ENCODE results near the gene SLC10A3.

The SLC10A3 gene, protein sequence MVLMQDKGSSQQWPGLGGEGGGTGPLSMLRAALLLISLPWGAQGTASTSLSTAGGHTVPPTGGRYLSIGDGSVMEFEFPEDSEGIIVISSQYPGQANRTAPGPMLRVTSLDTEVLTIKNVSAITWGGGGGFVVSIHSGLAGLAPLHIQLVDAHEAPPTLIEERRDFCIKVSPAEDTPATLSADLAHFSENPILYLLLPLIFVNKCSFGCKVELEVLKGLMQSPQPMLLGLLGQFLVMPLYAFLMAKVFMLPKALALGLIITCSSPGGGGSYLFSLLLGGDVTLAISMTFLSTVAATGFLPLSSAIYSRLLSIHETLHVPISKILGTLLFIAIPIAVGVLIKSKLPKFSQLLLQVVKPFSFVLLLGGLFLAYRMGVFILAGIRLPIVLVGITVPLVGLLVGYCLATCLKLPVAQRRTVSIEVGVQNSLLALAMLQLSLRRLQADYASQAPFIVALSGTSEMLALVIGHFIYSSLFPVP

DNA sequence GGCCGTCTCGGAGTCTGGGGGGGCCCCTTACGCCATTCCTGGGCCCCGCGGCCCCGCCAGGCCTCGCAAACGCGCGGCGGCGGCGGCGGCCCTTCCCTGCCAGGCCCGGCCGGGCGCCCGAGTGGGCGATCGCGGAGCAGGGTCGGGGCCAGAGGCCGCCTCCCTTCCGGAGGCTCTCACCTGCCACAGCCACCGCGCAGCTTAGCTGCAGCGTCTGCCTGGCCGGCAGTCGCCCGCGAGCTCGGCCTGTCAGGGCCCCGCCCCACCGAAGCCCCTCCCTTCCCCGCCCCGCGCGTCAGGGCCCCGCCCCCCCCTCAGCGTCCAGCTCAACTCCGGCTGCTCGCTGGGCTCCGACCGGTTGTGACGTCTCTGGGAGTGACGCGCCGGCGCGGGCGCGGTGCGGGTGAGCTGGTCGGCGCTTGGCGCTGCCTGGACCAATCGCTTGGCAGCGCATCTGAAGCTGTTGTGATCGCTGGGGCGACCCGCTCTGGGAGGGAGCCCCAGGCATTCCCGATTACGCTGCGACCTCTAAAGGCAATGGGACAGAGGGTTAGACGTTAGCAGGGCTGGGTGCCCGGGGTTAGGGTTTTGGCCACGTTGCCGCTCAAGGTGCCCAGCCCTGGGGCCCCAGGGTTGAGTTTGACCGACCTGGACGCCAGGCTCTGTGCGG, at the start of gene SLC10A3:
Gene SLC10A3, minus strand, starts transcription at position 216 of the 670 bp plus-strand sequence. CDS start 1,689 bp downstream, outside the sequence.
- peak; percentile 66 to 76 for DNase-seq (ENCODE audit: low read depth in 2 of 2)

DNA sequence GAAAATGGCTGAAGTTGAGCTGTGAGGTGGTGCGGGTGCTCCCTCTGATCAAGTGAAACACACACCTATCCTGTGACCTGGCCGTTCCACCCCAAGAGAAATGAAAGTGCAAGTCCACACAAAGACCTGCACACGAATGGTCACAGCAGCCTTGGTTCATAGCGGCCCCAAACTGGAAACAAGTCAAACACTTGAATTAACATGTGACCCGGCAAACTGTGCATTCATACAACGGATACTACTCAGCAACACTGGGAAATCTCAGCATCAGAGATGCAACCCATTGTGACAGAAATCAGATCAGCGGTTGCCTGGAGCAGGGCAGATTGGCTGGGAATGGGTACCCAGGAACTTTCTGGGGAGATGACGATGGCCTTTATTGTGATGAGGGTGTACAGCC, 48.6 kb upstream of the SLC10A3 start:
- DNase-seq (ENCODE audit: low read depth in 2 of 2), result no peak

DNA sequence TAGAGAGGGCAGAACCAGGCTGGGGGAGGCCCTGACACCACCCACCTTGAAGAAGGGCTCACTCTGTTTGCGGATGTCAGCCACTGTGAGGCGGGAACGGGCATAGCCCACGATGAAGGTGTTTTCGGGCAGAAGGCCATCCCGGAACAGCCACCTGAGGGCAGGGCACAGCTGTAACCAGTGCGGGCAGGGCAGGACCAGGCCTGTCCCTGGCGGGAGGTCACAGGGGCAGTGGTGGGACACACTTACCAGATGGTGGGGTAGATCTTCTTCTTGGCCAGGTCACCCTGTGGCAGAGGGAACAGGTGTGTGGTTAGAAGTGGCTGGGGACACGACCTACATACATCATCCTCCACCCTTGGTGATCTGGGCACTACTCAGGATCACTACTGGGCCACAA, 45.5 kb upstream of the SLC10A3 start:
- DNase-seq (ENCODE audit: low read depth in 2 of 2), result no peak

DNA sequence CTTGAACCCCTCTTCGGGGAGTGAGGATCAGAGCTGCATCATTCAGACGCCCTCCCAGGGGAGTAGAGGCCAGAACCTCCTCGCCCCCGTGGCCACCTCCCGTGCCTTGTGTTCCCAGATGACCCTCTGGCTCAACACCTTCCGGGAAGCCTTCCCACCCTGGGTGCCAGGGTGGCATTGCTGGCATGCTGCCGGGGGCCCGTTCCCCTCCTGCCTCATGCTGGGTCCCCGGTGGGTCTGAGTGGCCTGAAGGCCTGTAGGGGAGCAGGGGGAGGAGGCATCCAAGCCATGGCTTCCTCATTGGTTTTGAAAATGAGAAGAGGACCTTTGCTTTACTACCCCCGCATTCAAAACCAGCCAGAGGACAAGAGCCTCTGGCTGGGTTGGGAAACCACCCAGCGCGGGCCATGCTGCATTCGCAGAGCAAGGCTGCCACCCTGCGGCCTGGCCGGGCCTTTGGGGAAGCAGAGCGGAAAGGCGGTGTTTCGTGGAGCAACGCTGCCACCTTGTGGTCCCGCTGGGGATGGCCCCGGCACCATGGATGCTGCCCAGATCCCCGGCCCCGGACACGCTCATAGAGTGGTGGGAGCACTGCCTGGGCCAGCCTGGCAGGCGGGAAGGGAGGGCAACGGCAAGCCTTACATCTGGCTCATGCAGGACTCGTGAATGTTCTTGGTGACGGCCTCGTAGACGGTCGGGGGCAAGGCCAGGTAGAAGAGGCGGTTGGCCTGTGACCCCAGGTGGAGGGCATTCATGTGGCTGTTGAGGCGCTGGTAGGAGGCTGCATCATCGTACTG, 44.3 kb upstream of the SLC10A3 start:
- DNase-seq (ENCODE audit: low read depth in 2 of 2), result peak; percentile 69 to 77

DNA sequence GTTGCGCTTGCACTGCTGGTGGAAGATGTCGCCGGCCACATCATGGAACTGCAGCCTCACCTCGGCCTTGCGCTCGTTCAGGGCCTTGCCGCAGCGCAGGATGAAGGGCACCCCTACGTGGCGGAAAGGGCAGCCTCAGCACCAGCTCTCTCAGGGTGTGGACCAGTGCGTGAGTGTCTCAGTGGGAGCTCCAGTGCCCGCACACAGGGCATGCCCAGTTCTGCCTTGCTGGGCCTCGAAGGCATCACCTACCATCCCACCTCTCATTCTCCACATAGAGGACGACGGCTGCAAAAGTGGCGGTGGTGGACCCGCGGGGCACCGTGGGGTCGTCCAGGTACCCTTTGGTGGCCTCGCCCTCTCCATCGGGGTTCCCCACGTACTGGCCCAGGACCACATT, 42.3 kb upstream of the SLC10A3 start:
- no peak for DNase-seq (ENCODE audit: low read depth in 2 of 2)

DNA sequence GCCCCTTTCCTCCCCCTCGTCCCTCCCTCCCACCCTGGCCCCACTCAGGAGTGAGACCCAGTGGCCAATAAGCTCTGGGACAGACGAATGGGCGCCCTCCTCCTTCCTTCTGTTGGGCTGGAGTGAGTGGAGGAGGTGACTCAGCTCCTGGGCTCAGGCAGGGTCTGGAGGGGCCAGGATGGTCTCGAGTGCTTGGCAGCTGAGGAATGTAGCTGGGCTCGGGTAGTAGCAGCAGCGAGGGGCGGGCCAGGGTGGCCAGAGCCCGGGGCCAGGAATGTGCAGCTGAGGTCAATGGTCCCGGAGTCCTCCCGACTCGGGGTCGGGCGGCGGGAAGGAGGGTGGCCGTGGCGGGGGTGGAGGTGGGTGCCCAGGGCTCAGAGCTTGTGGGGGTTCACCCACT, 41.2 kb upstream of the SLC10A3 start:
- DNase-seq (ENCODE audit: low read depth in 2 of 2), result no peak

DNA sequence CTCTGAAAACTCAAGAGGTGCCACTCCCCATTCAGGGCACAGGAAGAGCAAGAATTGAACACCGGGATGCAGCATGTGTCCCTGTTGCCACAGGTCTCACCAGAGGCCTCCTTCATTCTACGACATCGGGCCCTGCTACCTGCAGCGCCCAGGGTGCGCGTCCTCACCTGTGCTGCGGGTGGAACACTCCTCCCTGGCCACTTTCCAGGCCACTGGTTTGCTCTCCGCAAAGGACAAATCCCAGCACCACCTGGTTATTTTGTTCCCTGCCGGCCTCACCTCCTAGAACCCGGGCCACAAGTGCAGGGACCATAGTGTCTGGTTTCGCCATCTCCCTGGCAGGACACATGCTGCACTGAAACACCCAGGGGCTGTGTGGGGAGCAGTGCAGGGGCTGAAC, 39.9 kb upstream of the SLC10A3 start:
- DNase-seq (ENCODE audit: low read depth in 2 of 2), result no peak

DNA sequence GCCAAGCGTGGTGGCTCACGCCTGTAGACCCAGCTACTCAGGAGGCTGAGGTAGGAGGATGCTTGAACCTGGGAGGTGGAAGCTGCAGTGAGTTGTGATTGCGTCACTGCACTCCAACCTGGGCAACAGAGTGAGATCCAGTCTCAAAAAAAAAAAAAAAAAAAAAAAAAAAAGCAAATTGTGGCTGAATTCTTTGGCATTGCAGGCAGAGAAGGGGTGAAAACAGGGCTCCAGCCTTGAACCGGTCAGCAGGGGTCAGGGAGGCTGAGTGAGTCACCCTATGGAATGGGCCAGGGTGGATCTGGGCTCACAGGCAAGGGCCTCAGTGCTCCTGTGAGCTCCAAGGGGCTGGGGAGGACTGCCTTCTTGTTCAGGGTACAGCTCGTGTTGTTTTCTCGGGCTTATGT, 38.8 kb upstream of the SLC10A3 start:
- no peak for DNase-seq (ENCODE audit: low read depth in 2 of 2)

DNA sequence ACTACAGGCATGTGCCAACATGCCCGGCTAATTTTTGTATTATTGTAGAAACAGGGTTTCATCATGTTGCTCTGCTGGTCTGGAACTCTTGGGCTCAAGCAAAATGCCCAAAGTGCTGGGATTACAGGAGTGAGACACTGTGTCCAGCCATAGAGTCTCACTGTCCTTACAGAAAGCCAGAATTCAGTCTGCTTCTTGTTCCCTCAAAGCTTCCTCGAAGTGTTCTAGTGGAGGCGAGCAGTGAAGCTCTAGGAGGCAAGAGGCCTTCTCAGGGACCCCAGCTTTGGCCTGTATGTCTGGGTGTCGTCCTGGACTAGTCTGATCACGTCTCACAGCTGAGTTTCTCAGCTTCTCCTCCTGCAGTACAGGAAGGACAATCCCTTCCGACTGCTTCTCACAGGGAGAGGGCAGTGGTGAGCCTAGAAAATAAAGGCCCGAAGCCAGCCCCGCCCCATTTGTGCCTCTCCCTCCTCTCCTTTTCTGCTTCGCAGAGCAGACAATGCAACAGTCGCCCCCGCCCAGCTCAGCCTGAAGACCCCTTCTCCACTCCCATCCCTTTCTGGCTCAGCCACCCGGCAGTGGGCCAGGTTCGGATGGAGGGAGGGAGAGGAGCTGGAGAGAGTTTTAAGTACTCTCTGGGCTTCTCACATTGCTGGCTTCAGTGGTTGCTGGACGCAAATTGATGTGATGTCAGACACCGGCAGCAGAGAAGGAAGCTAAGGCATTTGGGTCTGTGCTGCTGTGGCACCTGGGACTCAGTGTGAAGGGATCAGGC, 36.7 kb upstream of the SLC10A3 start:
- DNase-seq (ENCODE audit: low read depth in 2 of 2), result no peak

DNA sequence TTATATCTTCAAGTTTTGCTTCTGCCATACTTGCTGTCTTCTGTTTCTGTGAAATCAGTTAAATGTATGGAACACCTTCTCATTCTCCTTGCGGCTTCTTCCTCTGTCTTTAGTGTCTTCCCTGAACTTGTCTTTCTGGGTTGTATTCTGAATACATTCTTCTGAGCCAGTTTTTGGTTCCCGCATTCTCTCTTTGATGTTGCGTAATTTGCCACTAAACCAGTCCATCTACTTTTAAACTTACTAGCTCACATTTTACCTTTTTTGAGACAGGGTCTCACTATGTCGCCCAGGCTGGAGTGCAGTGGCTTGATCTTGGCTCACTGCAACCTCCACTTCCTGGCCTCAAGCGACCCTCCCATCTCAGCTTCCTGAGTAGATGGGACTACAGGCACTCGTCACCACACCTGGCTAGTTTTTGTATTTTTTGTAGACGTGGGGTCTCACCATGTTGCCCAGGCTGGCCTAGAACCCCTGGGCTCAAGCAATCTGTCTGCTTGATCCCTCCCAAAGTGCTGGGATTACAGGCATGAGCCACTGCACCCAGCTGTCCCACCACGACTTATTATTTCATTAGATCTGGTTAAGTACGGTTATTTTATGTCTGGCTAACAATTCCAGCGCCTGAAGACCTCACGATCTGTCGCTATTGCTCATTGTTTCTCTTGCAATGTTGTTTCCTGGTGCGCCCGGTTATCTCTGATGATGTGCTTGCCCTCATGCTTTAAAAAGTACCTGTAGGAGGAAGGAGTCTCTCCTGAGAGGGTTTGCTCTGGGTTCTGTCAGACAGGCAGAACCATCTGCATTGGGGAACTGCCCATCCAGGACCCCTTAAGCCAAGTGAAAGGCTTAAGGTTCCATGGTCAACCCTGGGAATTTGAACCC, 35.4 kb upstream of the SLC10A3 start:
- no peak for DNase-seq (ENCODE audit: low read depth in 2 of 2)

DNA sequence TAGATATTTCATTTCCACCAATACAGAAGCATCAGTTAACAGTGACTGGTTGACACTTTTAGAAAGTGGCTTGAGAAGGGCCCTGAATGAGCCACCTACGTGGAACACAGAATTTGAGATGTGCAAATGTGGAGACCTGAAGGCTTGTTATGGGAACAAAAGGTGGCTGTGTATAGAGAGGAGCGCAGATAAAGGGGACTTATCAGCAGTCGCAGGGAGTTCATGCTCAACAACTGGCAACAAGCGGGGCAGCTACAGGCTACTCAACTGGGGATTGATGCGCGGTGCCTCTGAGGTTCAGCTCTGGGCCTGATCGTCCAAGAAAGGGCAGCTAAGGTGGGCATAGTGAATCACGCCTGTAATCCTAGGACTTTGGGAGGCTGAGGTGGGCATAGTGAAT, 29.0 kb upstream of the SLC10A3 start:
- no peak for DNase-seq (ENCODE audit: low read depth in 2 of 2)

DNA sequence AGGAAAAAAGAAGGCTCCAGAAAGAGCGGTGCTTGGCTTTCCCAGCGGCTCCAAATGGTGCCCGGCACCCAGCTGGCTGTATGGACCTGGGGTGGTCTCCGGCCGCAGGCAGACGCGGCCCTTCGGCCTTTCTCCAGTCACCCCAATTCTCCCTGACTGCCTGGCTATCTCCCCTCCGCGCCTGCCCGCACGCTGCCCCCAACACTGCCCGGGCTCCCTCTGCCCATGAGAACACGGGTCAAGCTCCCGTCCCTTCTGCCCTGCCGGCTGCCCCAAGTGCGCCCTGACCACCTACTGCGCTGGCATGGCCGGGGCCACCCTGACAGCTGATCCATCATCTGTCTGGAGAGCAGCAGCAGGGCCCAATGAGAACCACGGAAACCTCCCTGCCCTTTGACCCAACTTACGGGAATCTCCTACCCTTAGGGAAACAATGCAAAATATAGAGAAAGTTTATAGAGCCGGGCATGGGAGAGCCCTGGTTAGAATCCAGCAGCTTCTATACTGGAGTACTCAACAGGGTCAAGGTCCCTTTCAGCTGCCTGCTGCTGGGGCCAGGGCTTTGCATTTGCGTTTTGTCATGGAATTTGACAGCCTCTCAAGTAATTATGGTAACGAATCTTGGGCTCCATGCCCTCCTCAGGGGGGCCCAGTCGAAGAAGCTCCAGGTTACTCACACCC, 26.8 kb upstream of the SLC10A3 start:
- DNase-seq (ENCODE audit: low read depth in 2 of 2), result no peak

DNA sequence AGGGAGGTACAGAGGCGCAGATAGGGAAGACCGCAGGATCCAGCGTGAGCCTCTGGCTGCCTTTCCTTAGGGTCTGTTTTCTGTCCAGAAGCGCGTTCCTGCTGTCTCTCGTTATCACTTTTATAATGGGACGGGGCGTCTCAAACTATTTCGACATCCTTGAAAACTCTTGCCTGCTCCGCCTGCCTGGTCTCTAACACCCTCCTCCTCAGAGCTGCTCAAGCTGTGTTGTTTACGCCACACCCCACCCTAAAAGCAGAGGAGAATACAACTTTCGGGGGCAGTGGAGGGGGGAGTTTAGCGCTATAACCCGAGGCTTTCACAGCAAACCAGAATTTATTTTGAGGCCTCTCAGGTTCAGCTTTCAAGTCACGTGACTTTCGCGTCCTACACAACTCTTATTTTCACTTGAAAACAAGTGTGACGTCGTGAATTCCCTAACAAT, 26.2 kb upstream of the SLC10A3 start:
- DNase-seq (ENCODE audit: low read depth in 2 of 2), result no peak

DNA sequence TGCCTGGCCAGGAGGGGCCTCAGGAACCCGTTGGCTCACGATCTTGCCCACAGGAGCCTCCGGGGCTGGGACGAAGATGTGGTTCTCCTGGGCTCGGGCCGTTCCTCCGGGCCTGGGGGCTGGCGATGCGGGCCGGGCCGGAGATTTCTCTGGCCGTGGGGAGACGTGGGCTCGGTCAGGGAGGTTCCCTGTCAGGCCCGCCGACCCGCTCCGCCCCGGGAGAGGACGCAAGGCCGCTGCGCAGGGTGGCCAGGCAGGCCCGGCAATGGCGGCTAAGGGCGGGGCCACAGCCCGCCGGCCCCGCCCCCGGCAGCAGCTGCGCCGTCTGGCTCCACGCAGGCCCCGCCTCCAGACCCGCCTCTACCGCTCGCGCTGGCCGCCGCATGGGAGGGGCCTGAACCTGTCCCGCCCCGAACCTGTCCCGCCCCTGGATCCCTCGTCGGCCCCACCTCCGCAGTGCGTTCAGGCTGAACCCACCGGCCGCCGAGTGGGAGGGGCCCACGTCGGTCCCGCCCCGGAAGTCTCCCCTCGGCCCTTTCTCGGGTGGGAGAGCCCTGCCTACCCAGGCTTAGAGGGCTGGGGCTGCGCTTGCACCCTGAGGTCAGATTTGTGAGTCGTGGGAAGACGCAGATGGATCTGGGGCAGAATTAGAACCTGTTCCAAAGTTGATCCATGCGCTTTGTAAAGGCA, 25.7 kb upstream of the SLC10A3 start, which contains the start of gene FAM3A:
Gene FAM3A, minus strand, starts transcription at position 267 of the 690 bp plus-strand sequence. CDS start 460 bp downstream, outside the sequence.
- DNase-seq (ENCODE audit: low read depth in 2 of 2), result peak; percentile 86 to 89

DNA sequence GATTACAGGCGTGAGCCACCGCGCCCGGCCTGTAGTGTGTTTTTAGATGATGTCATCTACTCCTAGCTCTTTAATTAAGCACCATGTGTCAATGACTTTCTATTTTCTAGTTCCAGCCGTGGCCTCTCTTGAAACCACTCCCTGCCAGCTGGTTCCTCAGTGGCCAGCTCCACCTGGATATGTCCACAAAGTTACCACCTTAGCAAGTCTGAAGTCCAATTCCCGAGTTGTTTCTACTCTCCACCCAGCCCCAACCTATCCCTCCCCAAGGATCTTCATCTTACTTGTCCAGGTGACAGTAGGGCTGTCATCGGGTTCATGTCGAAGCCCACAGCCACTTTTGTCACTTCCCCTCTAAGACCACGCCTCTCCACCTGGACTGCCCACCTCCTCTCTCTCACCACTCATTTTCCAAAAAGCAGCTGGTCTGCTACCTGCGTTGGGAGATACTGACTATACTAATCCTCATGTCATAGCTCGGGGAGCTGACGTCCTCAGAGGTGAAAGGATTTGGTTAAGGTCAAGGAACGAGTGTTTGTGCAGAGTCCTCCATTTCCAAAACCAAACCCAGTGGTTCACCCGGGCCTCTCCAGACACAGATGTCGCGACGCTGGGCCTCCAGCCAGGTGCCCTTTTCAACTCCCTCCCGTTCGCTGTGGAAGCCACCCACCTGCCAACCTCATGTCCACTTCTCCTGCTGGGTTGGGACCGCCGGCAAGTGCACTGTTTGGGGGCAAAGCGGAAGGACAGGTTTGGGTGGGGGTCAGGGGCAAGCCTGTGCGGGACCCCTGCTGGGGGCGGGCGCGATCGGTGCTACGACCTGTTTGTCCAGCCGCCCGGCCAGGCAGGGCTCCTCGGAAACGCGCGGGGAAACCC, 24.9 kb upstream of the SLC10A3 start:
- no peak for DNase-seq (ENCODE audit: low read depth in 2 of 2)

DNA sequence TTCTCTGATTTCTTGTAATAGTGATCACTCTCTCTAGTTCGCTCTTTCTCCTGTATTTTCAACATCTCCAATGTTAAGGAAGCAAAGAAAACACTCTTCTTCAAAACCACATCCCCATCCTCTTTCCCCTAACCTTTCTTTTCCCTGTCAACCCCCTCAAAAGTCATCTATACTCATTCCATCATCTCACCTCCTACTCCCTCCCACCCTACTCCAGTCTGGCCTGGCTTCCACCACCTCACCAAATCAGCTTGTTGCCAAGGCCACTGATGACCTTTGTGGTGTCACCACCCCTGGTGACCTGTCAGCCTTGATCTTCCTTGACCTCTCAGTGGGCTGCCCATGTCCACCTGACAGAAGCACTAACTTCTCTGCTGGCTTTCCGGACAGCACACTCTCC, 23.3 kb upstream of the SLC10A3 start:
- no peak for DNase-seq (ENCODE audit: low read depth in 2 of 2)

DNA sequence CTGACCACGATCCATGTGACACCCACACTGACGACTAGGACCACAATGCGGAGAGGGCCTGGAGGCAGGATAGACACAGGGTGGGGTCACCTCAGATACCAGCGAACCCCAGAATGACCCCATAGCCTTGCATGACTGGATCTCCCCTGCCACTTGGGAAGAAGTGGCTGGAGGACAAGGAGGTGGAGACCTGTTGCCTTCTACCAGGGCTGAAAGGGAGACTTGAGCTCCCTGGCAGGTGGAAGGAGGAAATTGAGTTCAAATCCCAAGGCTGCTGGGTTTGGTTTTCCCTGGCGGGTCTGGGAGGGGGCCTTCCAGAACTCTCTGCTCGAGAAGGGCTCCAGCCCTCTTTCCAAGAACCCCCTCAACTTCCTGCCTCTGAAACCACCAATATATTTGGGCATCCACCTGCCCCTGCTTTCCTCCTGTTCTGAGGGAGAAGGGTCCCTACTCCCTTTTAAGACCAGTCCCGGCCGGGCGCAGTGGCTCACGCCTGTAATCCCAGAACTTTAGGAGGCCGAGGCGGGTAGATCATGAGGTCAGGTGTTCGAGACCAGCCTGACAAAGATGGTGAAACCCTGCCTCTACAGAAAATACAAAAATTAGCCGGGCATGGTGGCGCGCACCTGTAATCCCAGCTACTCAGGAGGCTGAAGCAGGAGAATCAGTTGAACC, 22.6 kb upstream of the SLC10A3 start:
- no peak for DNase-seq (ENCODE audit: low read depth in 2 of 2)

DNA sequence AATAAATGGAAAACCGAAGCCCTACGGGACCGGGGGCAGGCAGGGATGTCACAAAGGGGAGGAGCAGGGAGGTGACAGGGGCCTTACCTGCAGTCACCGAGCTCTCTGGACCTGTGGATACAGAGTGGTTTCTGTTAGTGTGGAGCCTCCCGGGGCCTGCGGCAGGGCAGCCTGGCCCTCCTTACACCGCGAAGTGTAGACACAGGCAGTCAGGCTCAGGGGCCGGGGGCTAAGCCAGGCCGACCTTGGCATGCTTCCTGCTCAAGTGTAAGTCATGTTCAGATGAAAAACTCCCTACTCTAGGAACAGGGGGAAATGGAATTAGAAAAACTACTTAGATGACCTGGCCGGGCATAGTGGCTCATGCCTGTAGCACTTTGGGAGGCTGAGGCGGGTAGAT, 21.3 kb upstream of the SLC10A3 start:
- no peak for DNase-seq (ENCODE audit: low read depth in 2 of 2)

Data from stimulated activated CD4-positive, alpha-beta T cell treated with anti-CD3 and anti-CD28 coated beads, Interleukin-1b, Interleukin-23, amount 100 ng/mL, for 1 hour (primary cell).